Stimulated activated CD8-positive, alpha-beta memory T cell treated with anti-CD3 and anti-CD28 coated beads, Interleukin-4, amount 100 ng/mL, for 1 hour (primary cell): ENCODE measurements around the gene SLC35F4.

Experiments
- DNase-seq, 2 donors: peaks; one replicate each; pipeline ENCODE4 v3.0.0-alpha.2; 2020; ENCODE audit warnings: low read depth in 2 of 2, low spot score in 1 of 2

Gene SLC35F4

GRCh38 chr14:57848786-57849185 lies 17.1 kb downstream of the SLC35F4 start:
- no peak for DNase-seq

GRCh38 chr14:57848353-57848752 lies 17.5 kb downstream of the SLC35F4 start:
- DNase-seq = no peak

GRCh38 chr14:57847706-57848105 lies 18.2 kb downstream of the SLC35F4 start:
- DNase-seq = no peak

GRCh38 chr14:57847096-57847495 lies 18.8 kb downstream of the SLC35F4 start:
- DNase-seq = no peak

GRCh38 chr14:57846596-57846995 lies 19.3 kb downstream of the SLC35F4 start:
- no peak for DNase-seq

GRCh38 chr14:57845802-57846531 lies 19.9 kb downstream of the SLC35F4 start:
- no peak for DNase-seq

- DNase-seq = no peak
Measured at GRCh38 chr14:57845316-57845715, 20.6 kb downstream of the SLC35F4 start.

GRCh38 chr14:57837267-57837666 lies 28.6 kb downstream of the SLC35F4 start:
- DNase-seq = no peak

- DNase-seq = no peak
Measured at GRCh38 chr14:57835766-57836165, 30.1 kb downstream of the SLC35F4 start.

- DNase-seq = no peak
Measured at GRCh38 chr14:57834961-57835360, 30.9 kb downstream of the SLC35F4 start.

- no peak for DNase-seq
Measured at GRCh38 chr14:57834001-57834598, 31.8 kb downstream of the SLC35F4 start.

- no peak for DNase-seq
Measured at GRCh38 chr14:57833323-57833722, 32.6 kb downstream of the SLC35F4 start.

GRCh38 chr14:57831981-57832380 lies 33.9 kb downstream of the SLC35F4 start:
- no peak for DNase-seq

- no peak for DNase-seq
Measured at GRCh38 chr14:57828713-57829112, 37.2 kb downstream of the SLC35F4 start.

- DNase-seq = no peak
Measured at GRCh38 chr14:57823015-57823660, 42.8 kb downstream of the SLC35F4 start.

- no peak for DNase-seq
Measured at GRCh38 chr14:57822081-57822480, 43.8 kb downstream of the SLC35F4 start.

GRCh38 chr14:57820581-57820980 lies 45.3 kb downstream of the SLC35F4 start:
- no peak for DNase-seq

- DNase-seq = no peak
Measured at GRCh38 chr14:57818511-57818910, 47.4 kb downstream of the SLC35F4 start.

- no peak for DNase-seq
Measured at GRCh38 chr14:57816568-57817284, 49.2 kb downstream of the SLC35F4 start.

GRCh38 chr14:57814726-57815125 lies 51.2 kb downstream of the SLC35F4 start:
- DNase-seq = no peak

GRCh38 chr14:57812741-57813140 lies 53.2 kb downstream of the SLC35F4 start:
- no peak for DNase-seq
